Right lobe of liver (tissue), 6 donors: ENCODE data around the gene GBP1. TPM values are rescaled to one million over a fixed set of nuclear protein-coding genes. Genes with fewer than 3 reads are reported as not detected.

Source experiments
- ATAC-seq, 4 donors: fragments of 200-7000 bp; cut with Tn5 transposase; one replicate each; pipeline ENCODE4 v1.9.1; 2020; ENCODE audit warnings: mild to moderate bottlenecking in 4 of 4, moderate library complexity in 4 of 4
- DNase-seq, 3 donors: peaks; one replicate each; pipeline ENCODE4 v3.0.0-alpha.2; 2020
- H3K27ac ChIP-seq, 3 donors: fragments of 200-600 bp; one replicate each; pipeline ENCODE4 v1.8.0; 2022
- H3K27me3 ChIP-seq, 2 donors: fragments of 200-600 bp; one replicate each; pipeline ENCODE4 v1.8.0; 2022
- H3K36me3 ChIP-seq, 4 donors: fragments of 200-600 bp; sonication (generic) in 1 of 4; one replicate each; pipeline versions ENCODE4 v1.5.1 to v1.8.0; 2017 to 2022; ENCODE audit warnings: control low read depth in 1 of 4
- H3K4me1 ChIP-seq, 4 donors: fragments of 200-600 bp; sonication (generic) in 1 of 4; one replicate each; pipeline versions ENCODE4 v1.5.1 to v1.8.0; 2017 to 2022; ENCODE audit warnings: control low read depth in 1 of 4
- H3K4me3 ChIP-seq, 3 donors: fragments of 200-600 bp; one replicate each; pipeline ENCODE4 v1.8.0; 2022
- H3K9me3 ChIP-seq, 4 donors: fragments of 200-600 bp; sonication (generic) in 1 of 4; one replicate each; pipeline versions ENCODE4 v1.5.1 to v1.8.0; 2017 to 2022; ENCODE audit warnings: control low read depth in 1 of 4
- CTCF ChIP-seq, 4 donors: fragments of 200-600 bp in 3 of 4; fragments of 450-650 bp in 1 of 4; IDR thresholded peaks; one replicate each; pipeline versions ENCODE4 v1.5.1 to v1.8.0; 2016 to 2022; ENCODE audit warnings: antibody characterized with exemption in 4 of 4, mild to moderate bottlenecking in 2 of 4
- POLR2A ChIP-seq: fragments of 450-650 bp; IDR thresholded peaks from one replicate; pipeline ENCODE4 v1.6.1; 2017; ENCODE audit warnings: antibody characterized with exemption, mild to moderate bottlenecking
- WGBS: methylation state at CpG from one replicate; pipeline ENCODE4 v1.1.6; 2018; ENCODE audit warnings: low coverage, low lambda C conversion rate; ENCODE audit not compliant: insufficient coverage; ENCODE audit errors: missing lambda C conversion rate; 5-methylcytosine and 5-hydroxymethylcytosine counted together
- intact Hi-C, 2 donors: fragments of 100-400 bp; cut with DNase I; formaldehyde crosslinking; loops; one replicate each; pipeline versions ENCODE4 v1.11.2 to v1.14.1; 2022
- total RNA-seq, 6 experiments: library from RNA; depleted of rRNA in 2 of 6; stranded (reverse); fragments of >200 nt in 2 of 6; fragmentation: NEBNext Ultra II Directional in 3 of 6; extraction: Animal tissue kit (Norgen Biotek cat#: 25700) in 3 of 6; gene quantifications; one replicate each; pipeline versions ENCODE4 v1.1.0 to v1.2.4, GENCODE V29; 2016 to 2023
- donor health status: DM: no; HTN: yes; CAD: no.
- donor health status: DM: no; HTN: no; CAD: no.
- donor health status: DM: no; HTN: no; CAD: no.
- donor health status: DM: no; HTN: yes; CAD: no.
- donor health status: DM: no; HTN: yes; CAD: no.

GBP1 gene
- total RNA-seq, 6 experiments from 2014 or later = 9.7 to 153 (median 43.7) TPM

GRCh38 chr1:89063094-89063493 lies 1.9 kb downstream of the GBP1 start:
- Histone ChIP-seq H3K4me3 (peak overlapping the region in 2 of 3 donors; percentile 55 to 64), H3K9me3 (no peaks in the 10 kb centered on the region), H3K4me1 (peaks cover 0 to 17% (median 6%) of the 10 kb centered on the region in 4 donors), H3K27ac (peak overlapping the region in 1 of 3 donors; percentile 95), H3K36me3 (peaks cover 0 to 37% (median 13%) of the 10 kb centered on the region in 4 donors), H3K27me3 (no peaks in the 10 kb centered on the region)
- intact Hi-C loops = no loop called here
- ATAC-seq = no peak
- DNase-seq = no peak
- TF ChIP-seq CTCF (IDR thresholded peaks at IDR 0.05) (no peak), POLR2A (no peak)
- 82% methylated on average over 3 of the region's 3 CpGs for WGBS

- H3K27me3 ChIP-seq = no peaks in the 10 kb centered on the region
- intact Hi-C loops = no loop called here
- H3K9me3 ChIP-seq = no peaks in the 10 kb centered on the region
- H3K4me3 ChIP-seq = no peak overlapping the region
- no peak for ATAC-seq
- no peak for TF ChIP-seq CTCF (IDR thresholded peaks at IDR 0.05)
- H3K4me1 ChIP-seq = peaks cover 0 to 17% (median 6%) of the 10 kb centered on the region in 4 donors
- no peak overlapping the region for H3K27ac ChIP-seq
- 91% methylated on average over 5 of the region's 5 CpGs for WGBS
- peaks cover 0 to 66% (median 27%) of the 10 kb centered on the region in 4 donors for H3K36me3 ChIP-seq
- no peak for DNase-seq
These were observed 4.9 kb downstream of the GBP1 start for GRCh38 chr1:89060091-89060490.

GRCh38 chr1:89051955-89052312 lies 13.1 kb downstream of the GBP1 start:
- Histone ChIP-seq H3K9me3 (no peaks in the 10 kb centered on the region), H3K4me1 (no peaks in the 10 kb centered on the region), H3K27ac (no peak overlapping the region), H3K27me3 (no peaks in the 10 kb centered on the region), H3K4me3 (no peak overlapping the region), H3K36me3 (peaks cover 8 to 55% (median 22%) of the 10 kb centered on the region in 4 donors)
- TF ChIP-seq POLR2A = no peak
- no peak for TF ChIP-seq CTCF (IDR thresholded peaks at IDR 0.05)
- no peak for DNase-seq
- ATAC-seq = no peak
- intact Hi-C loops = no loop called here
- 71% methylated on average over 1 of the region's 1 CpG for WGBS

GRCh38 chr1:89051300-89051954 lies 13.6 kb downstream of the GBP1 start:
- TF ChIP-seq POLR2A (no peak), CTCF (IDR thresholded peaks at IDR 0.05) (no peak)
- no peak for DNase-seq
- H3K27me3 ChIP-seq = no peaks in the 10 kb centered on the region
- no peaks in the 10 kb centered on the region for H3K4me1 ChIP-seq
- H3K36me3 ChIP-seq = peaks cover 8 to 50% (median 19%) of the 10 kb centered on the region in 4 donors
- H3K27ac ChIP-seq = no peak overlapping the region
- intact Hi-C loops = no loop called here
- H3K9me3 ChIP-seq = no peaks in the 10 kb centered on the region
- 81% methylated on average over 9 of the region's 9 CpGs for WGBS
- H3K4me3 ChIP-seq = no peak overlapping the region
- peak in 1 of 4 donors; percentile 29 for ATAC-seq
